Effector CD8-positive, alpha-beta T cell (primary cell): ENCODE results near the gene ATG10.
A peak's percentile ranks its signal among the peaks of the same experiment; 100 is the strongest.
"Not testable (repeated sequence)": the region's sequence is repeated elsewhere in the genome, so short reads cannot be mapped to it uniquely, and the experiment has no call there.

Experiments
- DNase-seq: peaks from one replicate; lab custom pipeline; 2025; lab: John Stamatoyannopoulos, UW
- total RNA-seq, 4 experiments: gene quantifications; one replicate each; lab custom pipeline; 2026; lab: John Stamatoyannopoulos, UW

The ATG10 gene
- 2.6 to 6.7 (median 4.5) reads per million in 4 experiments for total RNA-seq

DNA sequence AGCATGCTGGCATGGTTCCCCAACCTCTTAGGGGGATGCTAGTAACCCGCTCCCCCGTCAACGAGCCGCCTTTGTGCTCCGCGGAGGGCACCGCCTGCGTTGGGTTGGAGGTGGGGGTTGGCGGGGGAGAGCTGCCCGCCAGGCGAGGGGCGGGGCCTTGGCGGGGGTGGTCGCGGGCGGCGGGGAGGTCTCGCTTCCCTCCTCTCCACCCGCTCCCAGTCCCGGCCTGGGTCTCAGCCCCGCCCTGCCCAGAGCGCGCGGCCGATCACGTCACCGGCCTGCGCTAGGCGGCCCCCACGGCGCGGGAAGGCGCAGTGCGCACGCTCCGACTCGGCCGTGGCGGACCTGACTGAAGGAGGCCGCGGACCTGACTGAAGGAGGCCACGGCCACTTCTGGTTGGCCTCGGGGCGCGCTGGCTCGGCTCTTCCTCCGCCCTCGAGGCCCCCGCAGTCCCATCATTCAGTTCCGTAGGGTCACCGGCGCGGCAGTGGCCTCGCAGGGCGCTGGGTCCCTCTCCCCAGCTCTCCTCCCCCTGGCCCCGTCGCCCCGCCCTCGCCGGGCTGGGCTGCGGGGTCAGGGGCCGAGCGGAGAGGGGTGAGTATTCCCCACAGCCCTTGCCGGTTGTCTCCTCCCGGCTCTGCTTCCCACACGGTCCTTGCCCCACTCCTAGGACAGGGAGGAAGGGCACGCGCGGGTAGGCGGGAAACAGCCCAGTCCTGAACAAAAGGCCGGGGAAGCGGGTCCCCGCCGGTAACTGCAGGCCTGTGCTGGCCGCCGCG lies at the start of gene ATG10:
Gene ATG10 (plus strand): TSS at position 312 of the 780 bp plus-strand sequence. CDS start 15,548 bp downstream, outside the sequence.
- peak; percentile 77 for DNase-seq

DNA sequence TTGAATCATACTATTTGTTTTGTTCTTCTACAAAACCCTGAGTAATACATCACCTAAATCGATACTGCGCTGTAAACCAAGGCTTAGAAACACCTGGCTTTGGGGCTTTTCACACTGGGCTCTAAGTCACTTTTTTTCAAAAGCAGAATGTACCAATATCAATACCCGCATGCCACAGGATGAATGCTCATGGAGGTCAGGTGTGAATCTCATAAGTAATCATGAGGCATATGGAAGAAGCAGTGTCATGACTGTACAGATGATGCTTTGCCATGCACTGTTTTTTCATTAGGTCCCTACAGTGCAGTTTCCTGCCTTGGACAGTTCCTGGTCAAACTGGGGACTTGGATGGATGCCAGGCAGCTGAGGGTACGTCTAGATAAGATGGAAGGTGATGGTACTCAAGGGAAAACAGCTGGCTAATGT lies 49.0 kb upstream of the ATG10 start:
- DNase-seq, result no peak

DNA sequence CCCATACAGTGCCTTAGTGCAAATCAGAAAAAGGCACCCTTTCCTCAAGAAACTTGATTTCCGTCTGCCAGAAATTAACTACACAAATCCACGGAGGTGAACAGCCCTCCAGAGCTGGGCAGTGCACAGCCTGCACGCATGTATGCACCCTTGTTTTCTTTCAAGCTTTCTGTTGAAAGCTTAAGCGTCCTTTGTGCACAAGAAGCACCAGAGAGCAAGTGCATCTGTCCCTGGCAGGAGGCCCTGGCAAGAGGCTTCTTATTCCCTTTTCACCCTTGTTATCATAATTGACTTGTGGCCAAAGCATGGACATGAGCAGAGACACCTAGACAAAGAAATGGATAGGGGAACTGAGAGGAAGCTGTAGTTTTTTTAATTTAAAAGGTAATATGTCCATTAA lies 47.4 kb upstream of the ATG10 start:
- no peak for DNase-seq

DNA sequence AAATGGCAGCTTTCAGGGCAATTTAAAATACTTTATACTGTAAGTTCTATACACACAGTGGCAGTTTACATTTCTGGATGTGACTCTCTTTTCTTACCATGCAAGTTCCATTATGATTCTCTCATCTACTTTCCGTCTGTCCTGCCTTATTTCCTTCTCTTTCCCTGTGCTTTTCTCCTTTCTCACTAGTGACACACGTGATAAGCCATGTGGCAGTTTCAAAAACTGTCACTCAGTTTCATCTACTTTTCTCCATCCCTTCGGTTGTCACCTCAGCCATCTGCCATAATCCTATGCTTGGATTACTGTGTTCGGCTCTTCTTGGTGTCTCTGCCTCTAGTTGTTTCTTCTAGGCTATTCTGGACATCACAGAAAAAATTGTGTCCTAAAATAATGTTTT lies 46.8 kb upstream of the ATG10 start:
- no peak for DNase-seq

DNA sequence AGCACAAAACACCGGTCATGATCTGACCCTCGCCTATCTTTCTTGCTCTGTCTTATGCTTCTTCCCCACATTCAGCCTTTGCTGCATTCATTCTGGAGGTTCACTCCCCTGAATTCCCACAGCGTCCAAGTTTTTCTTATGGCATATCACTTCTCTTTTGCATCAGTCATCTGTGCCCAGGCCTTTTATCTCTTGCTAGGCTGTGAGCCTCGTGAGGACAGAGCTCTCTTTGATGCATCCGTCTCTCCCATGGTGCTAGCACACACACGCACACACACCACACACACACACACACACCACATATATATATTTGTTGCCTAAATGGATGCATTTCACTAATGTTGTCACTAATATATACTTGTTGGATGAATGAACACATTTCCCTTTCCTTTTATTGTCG lies 45.8 kb upstream of the ATG10 start:
- DNase-seq, result no peak

DNA sequence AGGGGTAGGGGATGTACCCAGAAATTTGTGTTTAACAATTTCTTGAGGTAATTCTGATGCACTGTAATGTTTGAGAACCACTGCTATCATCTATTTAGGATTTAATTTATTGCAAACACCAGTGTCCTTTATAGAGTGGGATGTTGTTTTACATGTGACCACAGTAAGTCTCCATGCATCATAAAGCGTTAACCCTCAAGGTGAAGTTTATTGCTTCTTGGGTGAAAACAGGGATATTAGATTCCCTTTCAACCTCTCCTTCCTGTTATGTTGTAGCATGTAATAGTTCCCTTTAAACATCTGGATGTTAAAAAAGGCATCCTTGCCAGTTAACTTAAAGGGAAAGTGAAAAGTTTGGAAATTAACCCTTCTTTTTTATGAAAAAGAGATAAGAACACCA lies 35.8 kb upstream of the ATG10 start:
- no peak for DNase-seq

DNA sequence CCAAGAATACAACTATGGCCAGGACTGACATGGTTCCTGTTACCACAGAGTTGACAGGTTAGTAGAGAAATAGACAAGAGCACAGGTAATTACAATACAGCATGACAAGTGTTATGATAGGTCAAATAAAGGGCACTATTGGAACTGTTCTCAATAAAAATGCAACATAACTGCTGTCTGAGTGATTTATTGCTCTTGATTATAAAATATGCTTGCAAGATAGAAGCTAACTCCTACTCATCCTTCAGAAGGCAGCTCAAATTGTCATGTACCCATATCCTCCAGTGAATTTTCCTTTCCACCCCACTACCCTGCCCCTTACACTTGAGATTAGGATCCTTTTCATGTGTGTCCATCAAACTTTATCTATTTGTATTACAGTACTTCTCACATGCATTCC lies 35.1 kb upstream of the ATG10 start:
- no peak for DNase-seq

DNA sequence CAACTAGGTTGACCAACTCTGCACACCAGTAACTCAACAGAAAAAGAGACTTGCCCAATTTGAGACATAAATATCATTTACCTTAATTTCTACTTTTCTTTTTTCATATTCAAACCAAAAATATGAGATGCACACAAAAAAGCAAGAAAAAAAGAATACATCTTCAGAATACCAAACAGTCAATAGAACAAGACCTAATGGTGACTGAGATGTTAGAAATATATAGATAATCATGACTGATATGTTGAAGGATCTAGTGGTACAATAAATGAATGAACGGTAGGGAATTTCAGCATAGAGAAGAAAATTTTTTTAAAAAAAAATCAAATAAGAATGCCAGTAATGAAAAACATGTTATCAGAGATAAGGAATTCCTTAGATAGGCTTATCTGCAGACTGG lies 29.1 kb upstream of the ATG10 start:
- DNase-seq, result no peak

DNA sequence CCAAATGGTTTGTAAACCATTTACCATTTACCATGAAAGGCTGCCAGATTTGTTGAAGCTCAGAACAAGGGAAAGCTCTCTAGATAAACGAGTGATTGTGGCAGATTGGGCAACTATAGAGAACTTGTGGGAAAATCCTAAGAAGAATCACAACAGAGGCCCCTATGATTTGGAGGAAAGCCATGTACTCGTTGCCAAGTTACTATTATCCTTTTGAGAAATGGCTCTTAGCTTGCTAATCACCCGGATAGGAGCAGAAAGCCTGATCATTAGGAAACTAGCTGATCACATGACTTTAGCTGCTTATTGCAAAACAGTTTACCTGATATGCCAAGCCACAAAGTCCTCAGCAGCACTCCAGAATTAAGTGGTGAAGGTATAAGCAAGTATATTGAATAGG lies 23.5 kb upstream of the ATG10 start:
- DNase-seq, result no peak

DNA sequence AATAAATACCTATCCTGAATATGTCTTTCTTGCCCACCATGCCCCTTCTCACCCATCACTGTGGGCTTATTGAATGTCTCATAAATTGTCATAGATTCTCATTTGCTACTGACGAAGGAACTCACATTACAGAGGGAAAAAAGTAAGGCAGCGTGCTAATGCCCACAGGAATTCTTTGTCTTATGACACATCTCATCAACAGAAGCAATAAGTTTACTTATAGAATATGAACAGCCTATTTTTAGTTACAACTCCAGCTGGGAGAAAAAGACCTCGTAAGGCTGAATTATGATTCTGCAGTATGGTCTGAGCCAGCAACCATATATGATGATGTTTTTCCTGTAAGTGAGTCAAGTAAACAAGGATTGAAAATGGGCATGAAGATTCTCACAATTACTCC lies 22.4 kb upstream of the ATG10 start:
- no peak for DNase-seq

DNA sequence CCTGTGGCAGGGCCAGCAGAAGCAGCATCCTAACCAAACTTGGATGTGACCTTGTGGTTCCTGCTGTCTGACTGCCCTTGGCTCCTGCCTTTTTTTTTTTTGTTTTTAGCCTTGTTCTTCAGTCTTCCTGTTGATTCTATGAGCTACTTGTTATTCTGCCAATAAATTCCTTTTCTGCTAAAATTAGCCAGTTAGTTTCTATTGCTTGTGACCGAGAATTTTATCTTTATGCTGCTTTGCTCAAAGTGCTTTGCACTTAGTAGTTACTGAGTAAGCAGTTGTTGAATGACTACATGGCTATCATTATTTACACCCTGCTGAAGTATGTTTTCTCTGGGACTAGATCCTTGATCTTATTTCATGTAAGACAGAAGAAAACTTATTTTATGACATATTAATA lies 20.8 kb upstream of the ATG10 start:
- DNase-seq, result no peak

DNA sequence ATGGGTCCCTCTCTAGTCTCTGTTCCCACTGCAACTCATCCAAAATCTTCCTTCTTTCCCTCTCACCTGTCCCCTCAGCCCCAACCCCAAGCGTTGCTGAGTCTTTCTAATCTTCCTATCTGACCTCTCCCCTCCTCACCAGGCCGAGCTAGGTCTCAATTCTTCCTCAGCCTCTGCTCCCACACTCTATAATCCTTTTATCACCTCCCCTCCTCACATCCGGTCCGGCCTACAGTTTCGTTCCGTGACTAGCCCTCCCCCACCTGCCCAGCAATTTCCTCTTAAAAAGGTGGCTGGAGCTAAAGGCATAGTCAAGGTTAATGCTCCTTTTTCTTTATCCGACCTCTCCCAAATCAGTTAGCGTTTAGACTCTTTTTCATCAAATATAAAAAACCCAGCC lies 17.0 kb upstream of the ATG10 start:
- DNase-seq, result not testable (repeated sequence)

DNA sequence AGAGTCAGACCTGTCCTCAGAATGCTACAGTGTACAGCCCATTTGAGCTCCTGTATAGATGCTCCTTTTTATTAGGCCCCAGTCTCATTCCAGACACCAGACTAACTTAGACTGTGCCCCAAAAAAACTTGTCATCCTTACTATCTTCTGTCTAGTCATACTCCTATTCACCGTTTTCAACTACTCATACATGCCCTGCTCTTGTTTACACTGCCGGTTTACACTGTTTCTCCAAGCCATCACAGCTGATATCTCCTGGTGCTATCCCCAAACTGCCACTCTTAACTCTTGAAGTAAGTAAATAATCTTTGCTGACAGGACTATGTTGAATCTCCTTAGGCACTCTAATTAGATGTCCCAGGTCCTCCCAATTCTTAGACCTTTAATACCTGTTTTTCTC lies 13.7 kb upstream of the ATG10 start:
- not testable (repeated sequence) for DNase-seq

DNA sequence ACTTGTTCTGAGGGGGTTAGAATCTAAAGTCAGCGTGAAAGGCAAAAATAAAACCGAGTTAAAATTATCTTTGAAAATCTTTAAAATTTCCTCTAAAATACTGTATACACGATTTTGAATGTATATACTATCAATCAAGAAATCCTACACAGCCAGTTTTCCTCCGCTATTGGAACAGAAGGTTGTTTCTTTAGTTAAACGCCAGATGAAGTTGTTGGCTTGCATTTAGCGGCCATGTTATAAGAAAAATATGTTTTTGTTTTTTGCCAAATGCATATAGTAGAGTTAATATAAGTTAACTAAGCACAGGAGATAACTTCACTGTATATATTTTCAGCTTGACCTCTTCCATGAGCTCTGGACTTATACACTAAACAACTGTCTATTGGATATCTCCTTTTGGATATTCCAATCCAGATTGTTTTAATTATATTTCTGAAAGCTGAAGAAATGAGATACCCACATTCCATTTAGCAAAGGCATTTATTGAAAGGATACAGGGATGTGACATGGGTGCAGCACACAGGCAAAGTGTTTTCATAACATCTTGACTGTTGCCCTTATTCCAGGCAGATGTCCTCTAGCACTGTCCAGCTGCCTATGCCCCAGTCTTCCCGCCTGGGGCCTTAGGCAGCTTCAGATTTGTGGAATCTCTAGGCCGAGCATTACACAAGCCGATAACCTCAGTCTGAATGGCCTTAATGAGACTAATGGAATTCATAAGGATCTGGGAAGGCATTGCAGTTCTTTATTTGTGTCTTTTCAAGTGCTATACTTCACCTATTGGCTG lies 10.0 kb upstream of the ATG10 start:
- DNase-seq, result no peak

DNA sequence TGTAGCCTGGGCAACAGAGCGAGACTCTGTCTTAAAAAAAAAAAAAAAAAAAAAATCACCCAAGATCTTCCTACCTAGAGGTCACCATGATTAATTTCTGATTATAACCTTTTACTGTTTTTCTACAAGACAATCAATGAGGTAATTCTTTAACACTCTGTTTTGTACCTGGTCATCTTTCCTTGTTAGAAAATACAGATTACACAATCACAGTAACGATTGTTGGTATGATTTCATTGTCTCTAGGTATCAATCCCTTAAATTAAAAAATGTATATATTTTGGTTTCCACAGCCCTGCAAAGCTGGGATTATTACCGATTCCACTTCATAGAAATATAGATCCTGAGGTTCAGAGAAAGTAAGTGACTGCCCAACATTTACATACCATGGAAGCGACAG lies 8.3 kb upstream of the ATG10 start:
- DNase-seq, result no peak

DNA sequence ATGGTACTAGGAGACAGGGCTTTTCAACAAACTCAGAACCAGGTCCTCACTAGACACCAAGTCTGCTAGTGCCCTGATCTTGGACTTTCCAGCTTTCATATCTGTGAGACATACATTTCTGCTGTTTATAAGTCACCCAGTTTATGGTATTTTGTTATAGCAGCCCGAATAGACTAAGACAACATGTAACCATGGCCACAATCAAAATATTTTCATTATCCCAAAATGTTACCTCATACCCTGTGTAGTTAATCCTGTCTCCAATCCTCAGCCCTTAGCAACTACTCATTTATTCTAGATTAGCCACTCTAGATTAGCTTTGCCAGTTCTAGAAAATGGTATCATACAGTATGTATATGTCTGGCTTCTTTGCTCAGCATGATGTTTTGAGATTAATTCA lies 6.3 kb upstream of the ATG10 start:
- DNase-seq, result no peak

DNA sequence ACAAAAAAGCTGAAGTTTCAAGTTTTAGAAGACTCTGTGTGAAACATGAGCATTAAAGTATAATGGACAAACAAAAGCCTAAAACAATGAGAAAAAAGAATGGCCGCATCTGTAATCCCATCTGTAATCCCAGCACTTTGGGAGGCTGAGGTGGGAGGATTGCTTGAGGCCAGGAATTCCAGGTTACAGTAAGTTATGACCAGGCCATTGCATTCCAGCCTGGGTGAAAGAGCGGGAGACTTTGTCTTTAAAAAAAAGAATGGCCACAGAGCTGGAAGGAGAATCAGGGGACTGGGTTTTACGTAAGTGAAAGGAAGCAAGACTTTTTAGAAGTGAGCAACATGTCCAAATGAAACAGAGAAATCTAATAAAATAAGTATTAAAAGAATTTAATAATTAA lies 2.6 kb upstream of the ATG10 start:
- no peak for DNase-seq

DNA sequence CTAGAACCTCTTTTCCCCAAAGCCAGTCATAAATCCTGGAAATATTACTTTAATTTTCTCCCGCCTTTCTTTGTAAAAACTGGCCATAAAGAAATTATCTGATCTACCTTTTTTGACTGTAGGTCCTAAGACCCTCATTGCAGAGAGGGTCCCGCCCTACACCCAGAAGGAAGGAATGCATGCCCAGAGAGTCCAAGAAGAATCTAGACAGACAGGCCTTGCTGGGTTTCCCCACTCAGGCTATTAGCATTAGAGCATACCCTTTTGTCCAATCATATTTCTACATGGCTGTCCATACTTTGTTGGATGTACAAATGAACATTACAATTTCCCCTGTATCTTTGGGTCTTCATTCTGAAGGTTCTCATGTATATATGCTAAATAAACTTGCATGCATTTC lies 1.9 kb upstream of the ATG10 start:
- DNase-seq, result no peak

DNA sequence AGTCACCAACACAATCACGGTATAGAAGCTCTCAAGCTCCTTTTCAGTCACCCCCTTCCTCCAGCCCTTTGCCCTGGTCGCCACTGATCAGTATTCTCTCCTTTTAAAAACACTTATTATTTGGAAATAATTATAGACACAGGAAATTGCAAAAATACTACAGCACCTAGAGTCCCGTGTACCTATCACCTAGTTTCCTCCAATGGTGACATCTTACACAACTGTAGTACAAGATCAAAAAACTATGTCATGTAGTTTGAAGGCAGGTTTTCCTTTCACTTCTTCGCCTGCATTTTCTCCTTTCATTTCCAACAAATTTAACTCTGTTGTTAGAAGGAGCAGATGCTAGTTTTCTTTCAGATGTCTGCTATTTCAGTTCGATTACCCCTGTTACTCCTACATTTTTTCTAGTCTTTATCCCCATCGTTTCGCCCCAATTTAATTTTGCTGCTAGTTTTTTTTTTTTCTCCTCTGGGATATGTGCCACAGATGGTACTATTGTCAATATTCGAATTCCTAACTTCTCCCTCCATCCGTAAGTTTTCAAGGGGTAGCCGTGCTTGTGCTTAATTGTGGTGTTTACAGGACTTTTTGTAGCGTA lies 612 bp upstream of the ATG10 start:
- DNase-seq, result no peak

DNA sequence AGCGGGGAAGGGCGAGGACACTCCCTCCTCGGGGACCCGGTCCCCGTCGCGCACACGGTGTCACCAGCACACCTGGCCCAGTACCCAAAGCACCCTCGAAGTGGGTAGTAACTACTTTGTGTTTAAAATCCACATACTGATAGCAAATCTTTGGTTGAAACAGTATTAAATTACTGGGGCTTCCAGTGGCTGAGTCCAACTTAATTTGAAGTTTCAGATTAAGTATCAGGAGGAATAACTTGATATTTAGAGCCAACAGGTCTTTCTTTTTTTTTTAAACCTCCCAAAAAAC lies 615 bp downstream of the ATG10 start:
- no peak for DNase-seq

DNA sequence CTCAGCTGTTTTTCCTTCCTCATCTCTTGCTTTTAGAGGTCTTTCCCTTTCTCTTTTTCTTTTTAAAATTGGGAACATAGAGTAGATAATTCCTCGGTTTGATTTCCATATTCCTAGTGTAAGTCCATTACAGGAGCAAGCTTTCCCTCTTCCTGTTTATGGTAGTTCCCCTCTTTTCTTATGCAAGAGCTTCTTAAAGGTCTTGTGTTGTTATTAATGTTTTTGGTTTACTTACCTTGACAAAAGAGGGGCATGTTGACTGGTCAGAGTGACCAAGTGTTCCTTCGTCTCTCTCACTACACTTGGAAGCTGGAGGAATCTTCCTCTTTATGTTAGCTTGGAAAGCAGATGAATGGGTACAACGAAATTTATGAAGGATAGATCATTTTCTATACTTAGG lies 8.3 kb downstream of the ATG10 start:
- DNase-seq, result no peak

DNA sequence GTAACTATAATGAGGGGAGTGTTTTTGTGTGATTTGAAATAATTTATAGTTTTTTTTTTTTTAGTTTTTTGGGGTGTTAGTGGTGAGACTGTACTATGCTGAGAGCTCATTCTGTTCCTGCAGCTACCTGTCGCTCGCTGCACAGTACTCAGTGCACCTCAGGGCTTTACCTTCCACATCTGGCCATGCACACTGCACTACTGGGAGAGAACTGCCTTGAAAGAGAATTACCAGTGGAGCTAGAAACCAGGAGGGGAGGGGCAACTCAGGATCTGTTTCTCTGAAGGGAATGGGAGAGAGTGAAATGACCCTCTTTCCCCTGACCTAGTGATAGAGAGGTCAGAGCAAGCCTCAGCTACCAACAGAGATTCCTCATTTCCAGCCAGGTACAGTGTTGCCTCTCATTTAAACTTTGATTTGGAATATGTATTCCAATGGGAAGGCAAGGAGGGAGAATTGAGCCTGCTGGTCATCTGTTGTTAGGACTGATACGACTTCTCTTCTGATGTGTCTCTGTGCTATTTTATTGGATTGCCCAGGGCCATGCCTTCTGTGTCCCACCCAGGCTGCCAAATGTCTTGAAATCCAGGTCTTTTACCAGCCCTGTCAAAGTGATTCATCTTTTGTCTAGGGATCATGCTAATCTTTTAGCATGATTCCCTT lies 8.9 kb downstream of the ATG10 start:
- no peak for DNase-seq
